Rectal smooth muscle tissue (tissue), 1 donor: ENCODE measurements around the gene ITPR1.
A peak's percentile ranks its signal among the peaks of the same experiment; 100 is the strongest.
"Not testable (repeated sequence)": the region's sequence is repeated elsewhere in the genome, so short reads cannot be mapped to it uniquely, and the experiment has no call there.

Experiments
- H3K27ac ChIP-seq: one replicate; pipeline ENCODE4 v1.7.0; 2013; ENCODE audit warnings: low read depth, low read length, inconsistent platforms
- H3K27me3 ChIP-seq: one replicate; pipeline ENCODE4 v1.7.0; 2013; ENCODE audit warnings: low read length; ENCODE audit not compliant: control insufficient read depth, insufficient read depth
- H3K36me3 ChIP-seq: one replicate; pipeline ENCODE4 v1.7.0; 2013; ENCODE audit warnings: low read length; ENCODE audit not compliant: control insufficient read depth, insufficient read depth
- H3K4me1 ChIP-seq: one replicate; pipeline ENCODE4 v1.7.0; 2013; ENCODE audit warnings: low read length; ENCODE audit not compliant: control insufficient read depth, insufficient read depth
- H3K4me3 ChIP-seq: one replicate; pipeline ENCODE4 v1.7.0; 2013; ENCODE audit warnings: low read length
- H3K9ac ChIP-seq: one replicate; pipeline ENCODE4 v1.7.0; 2013; ENCODE audit warnings: low read length

ITPR1 gene

DNA sequence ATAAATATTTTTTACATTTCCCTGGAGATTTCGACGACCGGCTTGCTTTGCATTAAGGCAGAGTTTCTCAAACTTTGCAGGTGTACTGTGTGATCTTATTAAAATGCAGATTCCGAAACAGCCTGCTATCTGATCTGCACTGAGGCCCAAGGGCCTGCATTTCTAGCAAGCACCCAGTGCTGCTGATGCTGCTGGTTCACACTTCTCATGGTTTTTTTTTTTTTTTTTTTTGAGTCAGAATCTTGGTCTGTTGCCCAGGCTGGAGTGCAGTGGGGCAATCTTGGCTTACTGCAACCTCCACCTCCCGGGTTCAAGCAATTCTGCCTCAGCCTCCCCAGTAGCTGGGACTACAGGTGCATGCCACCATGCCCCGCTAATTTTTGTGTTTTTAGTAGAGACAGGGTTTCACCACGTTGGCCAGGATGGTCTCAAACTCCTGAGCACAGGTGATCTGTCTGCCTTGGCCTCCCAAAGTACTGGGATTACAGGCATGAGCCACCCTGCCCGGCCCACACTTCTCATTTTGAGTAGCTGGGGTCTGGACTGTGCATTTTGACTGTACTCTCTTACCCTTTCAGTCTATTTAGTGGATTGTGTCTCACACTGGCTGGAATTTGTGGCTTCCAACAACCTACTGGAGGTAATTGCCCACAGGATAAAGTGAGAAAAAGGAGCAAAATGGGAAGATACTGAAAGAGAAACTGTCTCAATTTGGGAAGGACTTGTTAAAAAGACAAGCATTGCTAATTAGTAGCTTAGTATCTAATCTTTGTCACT lies 94.1 kb downstream of the ITPR1 start:
- H3K4me1 ChIP-seq, result peaks cover 35% of the 10 kb centered on the region
- no peaks in the 10 kb centered on the region for H3K36me3 ChIP-seq
- no peak overlapping the region for H3K4me3 ChIP-seq
- H3K9ac ChIP-seq, result no peak overlapping the region
- no peak overlapping the region for H3K27ac ChIP-seq
- no peaks in the 10 kb centered on the region for H3K27me3 ChIP-seq

- peaks cover 29% of the 10 kb centered on the region for H3K4me1 ChIP-seq
Measured at GRCh38 chr3:4587838-4588105, 94.6 kb downstream of the ITPR1 start.

GRCh38 chr3:4588466-4588865 lies 95.3 kb downstream of the ITPR1 start:
- peaks cover 22% of the 10 kb centered on the region for H3K4me1 ChIP-seq
- no peak overlapping the region for H3K9ac ChIP-seq
- no peaks in the 10 kb centered on the region for H3K27me3 ChIP-seq
- H3K27ac ChIP-seq, result peak overlapping the region; percentile 48
- H3K36me3 ChIP-seq, result no peaks in the 10 kb centered on the region
- H3K4me3 ChIP-seq, result no peak overlapping the region

More at GRCh38 chr3:4587838-4588105, 94.6 kb downstream of the ITPR1 start:
- H3K27ac ChIP-seq, result no peak overlapping the region
- H3K9ac ChIP-seq, result no peak overlapping the region
- H3K36me3 ChIP-seq, result no peaks in the 10 kb centered on the region
- no peaks in the 10 kb centered on the region for H3K27me3 ChIP-seq
- no peak overlapping the region for H3K4me3 ChIP-seq

DNA sequence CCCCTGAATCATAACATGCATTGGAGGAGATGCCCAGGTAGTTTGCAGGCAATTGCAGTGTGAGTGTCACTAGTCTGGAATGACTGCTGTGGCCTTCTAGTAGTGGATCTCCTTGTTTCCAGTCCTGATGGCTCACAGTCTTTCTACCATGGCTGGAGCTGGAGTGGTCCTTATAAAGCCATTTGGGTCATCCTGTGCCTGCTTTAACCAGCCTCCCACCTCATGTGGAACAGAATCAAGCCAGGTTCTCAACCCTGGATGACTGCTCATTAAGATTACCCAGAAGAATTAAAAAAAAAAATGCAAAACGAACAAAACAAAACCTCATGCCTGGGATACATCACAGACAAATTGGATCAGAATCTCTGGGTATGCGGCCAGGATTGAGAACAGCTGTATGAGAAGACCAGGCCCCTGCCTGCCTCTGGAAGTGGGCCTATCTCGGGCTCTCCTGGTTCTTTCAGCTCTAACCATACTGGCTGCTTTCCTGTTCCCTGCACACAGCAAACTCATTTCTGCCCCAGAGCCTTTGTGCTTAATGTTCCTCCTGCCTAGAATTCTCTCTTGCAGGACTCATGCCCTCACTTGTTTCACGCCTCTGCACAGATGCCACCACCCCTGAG lies 96.4 kb downstream of the ITPR1 start:
- H3K27ac ChIP-seq, result no peak overlapping the region
- no peaks in the 10 kb centered on the region for H3K27me3 ChIP-seq
- peaks cover 14% of the 10 kb centered on the region for H3K4me1 ChIP-seq

GRCh38 chr3:4590849-4591248 lies 97.7 kb downstream of the ITPR1 start:
- H3K4me1 ChIP-seq, H3K27ac ChIP-seq, H3K36me3 ChIP-seq, H3K9ac ChIP-seq, H3K27me3 ChIP-seq, H3K4me3 ChIP-seq: not testable (repeated sequence)

More for the DNA sequence above, 96.4 kb downstream of the ITPR1 start:
- Histone ChIP-seq H3K9ac (no peak overlapping the region), H3K36me3 (no peaks in the 10 kb centered on the region), H3K4me3 (no peak overlapping the region)

- H3K27ac ChIP-seq, result no peak overlapping the region
Measured at GRCh38 chr3:4591669-4592068, 98.5 kb downstream of the ITPR1 start.

GRCh38 chr3:4593014-4593413 lies 99.9 kb downstream of the ITPR1 start:
- no peaks in the 10 kb centered on the region for H3K27me3 ChIP-seq
- no peak overlapping the region for H3K4me3 ChIP-seq
- H3K27ac ChIP-seq, result no peak overlapping the region
- H3K9ac ChIP-seq, result no peak overlapping the region
- peaks cover 9% of the 10 kb centered on the region for H3K4me1 ChIP-seq
- no peaks in the 10 kb centered on the region for H3K36me3 ChIP-seq

More at GRCh38 chr3:4591669-4592068, 98.5 kb downstream of the ITPR1 start:
- Histone ChIP-seq H3K36me3 (no peaks in the 10 kb centered on the region), H3K4me3 (no peak overlapping the region), H3K27me3 (no peaks in the 10 kb centered on the region), H3K9ac (no peak overlapping the region), H3K4me1 (peaks cover 10% of the 10 kb centered on the region)

GRCh38 chr3:4595710-4596113 lies 102.6 kb downstream of the ITPR1 start:
- no peak overlapping the region for H3K9ac ChIP-seq
- no peak overlapping the region for H3K4me3 ChIP-seq
- no peak overlapping the region for H3K27ac ChIP-seq
- no peaks in the 10 kb centered on the region for H3K27me3 ChIP-seq
- no peaks in the 10 kb centered on the region for H3K36me3 ChIP-seq
- H3K4me1 ChIP-seq, result no peaks in the 10 kb centered on the region

DNA sequence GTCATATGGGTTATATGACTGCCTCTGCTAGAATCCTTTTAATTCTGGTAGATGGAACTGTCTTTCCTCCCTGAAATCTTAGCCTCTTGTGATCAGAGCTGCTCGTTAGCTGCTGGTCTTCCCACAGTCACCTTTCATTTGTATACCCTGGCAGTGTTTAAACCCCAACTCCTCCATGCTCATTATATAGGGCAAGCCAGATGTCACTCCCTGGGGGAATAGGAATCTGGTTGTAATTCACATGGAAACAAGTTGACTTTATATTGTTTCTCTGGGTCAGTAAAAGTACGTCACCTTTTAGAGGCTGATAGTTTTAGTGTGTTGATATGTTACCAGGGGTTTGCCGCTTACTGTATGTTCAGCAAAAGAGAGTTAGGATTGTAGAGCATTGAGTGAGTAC lies 103.5 kb downstream of the ITPR1 start:
- Histone ChIP-seq H3K9ac (no peak overlapping the region), H3K27me3 (no peaks in the 10 kb centered on the region), H3K4me1 (no peaks in the 10 kb centered on the region), H3K36me3 (no peaks in the 10 kb centered on the region), H3K4me3 (no peak overlapping the region), H3K27ac (no peak overlapping the region)

DNA sequence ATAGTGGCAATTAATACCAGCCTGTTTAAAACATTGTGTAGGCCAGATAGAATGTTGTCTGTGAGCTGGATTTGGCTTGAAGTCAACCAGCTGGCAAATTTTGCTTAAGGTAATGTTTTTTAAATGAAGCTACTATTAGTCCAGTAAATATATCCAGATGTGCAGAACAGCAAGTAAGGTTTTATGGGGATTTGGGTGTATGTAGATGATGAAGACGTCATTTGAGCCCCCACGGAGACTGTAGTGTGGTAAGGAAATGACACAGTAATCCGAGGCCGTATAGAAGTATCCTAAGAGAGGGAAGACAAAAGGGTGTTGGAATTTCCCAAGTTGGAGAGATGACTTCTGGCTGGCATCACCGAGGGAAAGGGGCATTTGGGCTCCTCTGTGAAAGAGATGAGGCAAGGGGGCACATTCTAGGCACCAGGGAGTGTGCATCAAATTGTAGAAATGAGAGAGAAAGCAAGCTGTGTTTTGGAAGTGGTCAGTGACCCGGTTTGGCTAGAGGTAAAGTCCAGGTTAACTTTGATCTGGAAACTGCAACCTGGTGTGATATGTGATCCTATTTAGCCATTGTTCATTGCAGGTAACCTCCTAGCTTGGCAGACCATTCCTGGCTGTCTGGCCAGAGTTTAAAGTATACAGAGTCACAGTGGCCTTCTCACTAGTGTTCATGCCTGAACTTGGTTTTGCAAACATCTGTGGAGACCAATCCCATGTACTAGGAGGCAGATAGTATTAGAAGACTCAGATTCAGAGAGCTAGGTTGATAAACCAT lies 104.2 kb downstream of the ITPR1 start:
- no peak overlapping the region for H3K27ac ChIP-seq
- no peaks in the 10 kb centered on the region for H3K4me1 ChIP-seq

DNA sequence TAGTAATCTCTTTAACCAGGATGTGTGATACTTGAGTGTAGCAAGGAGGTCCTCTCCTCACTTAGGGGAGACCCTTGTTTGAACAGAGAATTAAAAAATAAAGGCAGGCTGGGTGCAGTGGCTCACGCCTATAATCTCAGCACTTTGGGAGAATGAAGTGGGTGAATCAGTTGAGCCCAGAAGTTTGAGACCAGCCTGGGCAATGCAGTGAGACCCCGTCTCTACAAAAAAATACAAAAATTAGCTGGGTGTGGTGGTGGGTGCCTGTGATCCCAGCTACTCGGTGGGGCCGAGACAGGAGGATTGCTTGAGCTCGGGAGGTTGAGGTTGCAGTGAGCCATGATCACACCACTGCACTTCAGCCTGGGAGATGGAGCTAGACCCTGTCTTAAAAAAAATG lies 105.1 kb downstream of the ITPR1 start:
- H3K36me3 ChIP-seq, H3K4me3 ChIP-seq, H3K27ac ChIP-seq, H3K4me1 ChIP-seq, H3K9ac ChIP-seq, H3K27me3 ChIP-seq: not testable (repeated sequence)

More for the DNA sequence above, 104.2 kb downstream of the ITPR1 start:
- Histone ChIP-seq H3K9ac (no peak overlapping the region), H3K4me3 (no peak overlapping the region), H3K36me3 (no peaks in the 10 kb centered on the region), H3K27me3 (no peaks in the 10 kb centered on the region)

GRCh38 chr3:4599612-4600011 lies 106.5 kb downstream of the ITPR1 start:
- no peak overlapping the region for H3K4me3 ChIP-seq
- H3K27ac ChIP-seq, result no peak overlapping the region
- no peaks in the 10 kb centered on the region for H3K4me1 ChIP-seq
- H3K9ac ChIP-seq, result no peak overlapping the region
- H3K27me3 ChIP-seq, result no peaks in the 10 kb centered on the region
- H3K36me3 ChIP-seq, result no peaks in the 10 kb centered on the region
